OCI-LY1 (cell line): ENCODE measurements around the gene CYTH2.
"Not testable (repeated sequence)": the region's sequence is repeated elsewhere in the genome, so short reads cannot be mapped to it uniquely, and the experiment has no call there.

Source experiments
- H2AFZ ChIP-seq: fragments of 200-600 bp; sonication (generic), shearing (Covaris generic); 2 replicates; pipeline ENCODE4 v1.6.0; 2014; ENCODE audit warnings: antibody characterized with exemption, mild to moderate bottlenecking, low read length
- H3F3A ChIP-seq: fragments of 200-600 bp; sonication (generic), shearing (Covaris generic); 2 replicates; pipeline ENCODE4 v1.6.0; 2014; ENCODE audit warnings: mild to moderate bottlenecking, antibody characterized with exemption, low read length, moderate library complexity; ENCODE audit not compliant: insufficient read depth
- H3K27ac ChIP-seq: fragments of 200-600 bp; sonication (generic); 2 replicates; pipeline ENCODE4 v1.5.1; 2014; ENCODE audit warnings: low read length, mixed run types, mild to moderate bottlenecking, low read depth; ENCODE audit not compliant: poor library complexity, severe bottlenecking
- H3K27me3 ChIP-seq: fragments of 200-600 bp; sonication (generic); 2 replicates; pipeline ENCODE4 v1.6.0; 2014; ENCODE audit warnings: antibody characterized with exemption, mild to moderate bottlenecking, low read length, moderate library complexity; ENCODE audit not compliant: insufficient read depth
- H3K36me3 ChIP-seq: fragments of 200-600 bp; sonication (generic); 2 replicates; pipeline ENCODE4 v1.6.1; 2014; ENCODE audit warnings: mild to moderate bottlenecking, antibody characterized with exemption, low read length, moderate library complexity, mixed read lengths; ENCODE audit not compliant: insufficient read depth
- H3K4me1 ChIP-seq: fragments of 200-600 bp; sonication (generic); 2 replicates; pipeline ENCODE4 v1.5.1; 2014; ENCODE audit warnings: mild to moderate bottlenecking, low read length, moderate library complexity; ENCODE audit not compliant: insufficient read depth, severe bottlenecking
- H3K4me2 ChIP-seq: fragments of 200-600 bp; sonication (generic), shearing (Covaris generic); 2 replicates; pipeline ENCODE4 v1.6.1; 2014; ENCODE audit warnings: low read length
- H3K4me3 ChIP-seq: fragments of 200-600 bp; sonication (generic); 2 replicates; pipeline ENCODE4 v1.5.1; 2014; ENCODE audit warnings: low read length, low read depth, mild to moderate bottlenecking, mixed read lengths; ENCODE audit not compliant: poor library complexity, severe bottlenecking
- H3K79me2 ChIP-seq: fragments of 200-600 bp; shearing (Covaris generic); 2 replicates; pipeline ENCODE4 v1.6.1; 2016; ENCODE audit warnings: mixed run types, low read length, mixed read lengths; ENCODE audit not compliant: insufficient read depth
- H3K9ac ChIP-seq: fragments of 200-600 bp; sonication (generic), shearing (Covaris generic); 2 replicates; pipeline ENCODE4 v1.6.1; 2014; ENCODE audit warnings: mild to moderate bottlenecking, low read length, mixed read lengths
- H3K9me2 ChIP-seq: fragments of 200-600 bp; sonication (generic), shearing (Covaris generic); 2 replicates; pipeline ENCODE4 v1.6.1; 2014; ENCODE audit warnings: low read depth, mild to moderate bottlenecking, low read length, mixed read lengths
- H3K9me3 ChIP-seq: fragments of 200-600 bp; shearing (Covaris generic); 2 replicates; pipeline ENCODE4 v1.6.1; 2014; ENCODE audit warnings: low read length, mixed read lengths
- H4K20me1 ChIP-seq: fragments of 200-600 bp; sonication (generic), shearing (Covaris generic); 2 replicates; pipeline ENCODE4 v1.6.0; 2016; ENCODE audit warnings: mild to moderate bottlenecking, low read length; ENCODE audit not compliant: insufficient read depth
- CTCF ChIP-seq: fragments of 200-600 bp; sonication (generic), shearing (Covaris generic); IDR thresholded peaks from 2 replicates; pipeline ENCODE4 v1.5.1; 2017; ENCODE audit warnings: mild to moderate bottlenecking, antibody characterized with exemption, low read length, moderate library complexity, mixed read lengths
- EZH2 ChIP-seq: fragments of 200-600 bp; sonication (generic), shearing (Covaris generic); IDR thresholded peaks from 2 replicates; pipeline ENCODE4 v1.8.0; 2017; ENCODE audit warnings: borderline replicate concordance, mixed run types, mild to moderate bottlenecking, antibody characterized with exemption, low read length, moderate library complexity, mixed read lengths

CYTH2 gene

GRCh38 chr19:48518207-48518606, 49.0 kb downstream of the CYTH2 start:
- peaks cover 7% of the 10 kb centered on the region for H3K4me1 ChIP-seq
- H3K9me2 ChIP-seq, result no peaks in the 10 kb centered on the region
- no peak for TF ChIP-seq EZH2
- no peak for TF ChIP-seq CTCF
- no peaks in the 10 kb centered on the region; the same call in 1 of the 2 replicates for H3K27me3 ChIP-seq
- no peaks in the 10 kb centered on the region for H3K36me3 ChIP-seq
- no peak overlapping the region for H2AFZ ChIP-seq
- H3K4me3 ChIP-seq, result no peak overlapping the region
- H3F3A ChIP-seq, result no peaks in the 10 kb centered on the region
- no peaks in the 10 kb centered on the region for H3K9me3 ChIP-seq
- H3K4me2 ChIP-seq, result no peak overlapping the region
- H4K20me1 ChIP-seq, result no peaks in the 10 kb centered on the region
- no peak overlapping the region for H3K27ac ChIP-seq
- no peak overlapping the region for H3K9ac ChIP-seq
- H3K79me2 ChIP-seq, result no peaks in the 10 kb centered on the region

- H3K36me3 ChIP-seq, H3K9ac ChIP-seq: not testable (repeated sequence)
Measured at GRCh38 chr19:48519426-48519825, 50.3 kb downstream of the CYTH2 start.

GRCh38 chr19:48520134-48520533, 51.0 kb downstream of the CYTH2 start:
- no peaks in the 10 kb centered on the region for H3K9me2 ChIP-seq
- no peaks in the 10 kb centered on the region; the same call in 1 of the 2 replicates for H3K36me3 ChIP-seq
- H3K9ac ChIP-seq, result no peak overlapping the region
- H3K79me2 ChIP-seq, result no peaks in the 10 kb centered on the region
- H3K4me2 ChIP-seq, result no peak overlapping the region
- H3K4me1 ChIP-seq, result no peaks in the 10 kb centered on the region
- no peak overlapping the region for H2AFZ ChIP-seq
- no peaks in the 10 kb centered on the region for H3F3A ChIP-seq
- no peaks in the 10 kb centered on the region for H4K20me1 ChIP-seq
- no peaks in the 10 kb centered on the region; the same call in 1 of the 2 replicates for H3K27me3 ChIP-seq
- H3K4me3 ChIP-seq, result no peak overlapping the region
- H3K9me3 ChIP-seq, result no peaks in the 10 kb centered on the region
- TF ChIP-seq EZH2 (no peak), CTCF (no peak)
- H3K27ac ChIP-seq, result no peak overlapping the region

More at GRCh38 chr19:48519426-48519825, 50.3 kb downstream of the CYTH2 start:
- not testable (repeated sequence) for H3K4me1 ChIP-seq, H3K27ac ChIP-seq, H2AFZ ChIP-seq, H3K27me3 ChIP-seq, H4K20me1 ChIP-seq, H3K9me2 ChIP-seq, H3K9me3 ChIP-seq, H3K79me2 ChIP-seq, H3K4me2 ChIP-seq, H3F3A ChIP-seq, H3K4me3 ChIP-seq

GRCh38 chr19:48524221-48524620, 55.1 kb downstream of the CYTH2 start:
- no peak overlapping the region for H3K4me2 ChIP-seq
- no peaks in the 10 kb centered on the region for H3K79me2 ChIP-seq
- H3K9ac ChIP-seq, result no peak overlapping the region
- peaks cover 4% of the 10 kb centered on the region for H3K9me3 ChIP-seq
- no peak for TF ChIP-seq EZH2
- TF ChIP-seq CTCF, result no peak
- no peaks in the 10 kb centered on the region for H3K4me1 ChIP-seq
- no peaks in the 10 kb centered on the region for H4K20me1 ChIP-seq
- H3K27me3 ChIP-seq, result peaks cover 3% of the 10 kb centered on the region; the same call in 1 of the 2 replicates
- no peaks in the 10 kb centered on the region for H3K9me2 ChIP-seq
- H3K27ac ChIP-seq, result no peak overlapping the region
- H3K36me3 ChIP-seq, result no peaks in the 10 kb centered on the region; the same call in 1 of the 2 replicates
- no peak overlapping the region for H3K4me3 ChIP-seq
- H3F3A ChIP-seq, result no peaks in the 10 kb centered on the region
- H2AFZ ChIP-seq, result no peak overlapping the region
